Dermis microvascular lymphatic vessel endothelial cell (primary cell): Measurements from ENCODE around the gene SIAH3. TPM values are rescaled to one million over a fixed set of nuclear protein-coding genes. Genes with fewer than 3 reads are reported as not detected.
"Not testable (repeated sequence)": the region's sequence is repeated elsewhere in the genome, so short reads cannot be mapped to it uniquely, and the experiment has no call there.

Experiments
- DNase-seq, 2 donors: peaks; one replicate each; pipeline versions ENCODE4 v3.0.0 to v3.0.0-alpha.2; 2010; ENCODE audit warnings: low read depth in 2 of 2
- total RNA-seq: library from RNA; depleted of rRNA; stranded (reverse); fragments of >200 nt; gene quantifications from 2 replicates; pipeline ENCODE4 v1.2.1, GENCODE V29; 2014

Gene SIAH3
- total RNA-seq, 1 donor from 2014 or later = not detected

GRCh38 chr13:45783346-45784043 is 68.1 kb downstream of the SIAH3 start:
- DNase-seq = no peak

- no peak for DNase-seq
These were observed 69.1 kb downstream of the SIAH3 start for GRCh38 chr13:45782327-45783045.

- no peak for DNase-seq
These were observed 69.8 kb downstream of the SIAH3 start for GRCh38 chr13:45781553-45782326.

GRCh38 chr13:45779901-45780300 is 71.7 kb downstream of the SIAH3 start:
- DNase-seq = no peak

- DNase-seq = no peak
These were observed 72.7 kb downstream of the SIAH3 start for GRCh38 chr13:45778882-45779281.

- DNase-seq = no peak
These were observed 74.8 kb downstream of the SIAH3 start for GRCh38 chr13:45776748-45777147.

GRCh38 chr13:45775401-45775963 is 76.1 kb downstream of the SIAH3 start:
- DNase-seq = no peak

- no peak for DNase-seq
These were observed 77.6 kb downstream of the SIAH3 start for GRCh38 chr13:45773944-45774343.

- DNase-seq = no peak
These were observed 78.3 kb downstream of the SIAH3 start for GRCh38 chr13:45773236-45773635.

- no peak for DNase-seq
These were observed 80.7 kb downstream of the SIAH3 start for GRCh38 chr13:45770886-45771285.

GRCh38 chr13:45768656-45769479 is 82.7 kb downstream of the SIAH3 start:
- DNase-seq = peak in 1 of 2 donors; percentile 6

GRCh38 chr13:45765464-45765863 is 86.1 kb downstream of the SIAH3 start:
- DNase-seq = no peak

GRCh38 chr13:45763419-45763818 is 88.1 kb downstream of the SIAH3 start:
- no peak for DNase-seq

- not testable (repeated sequence) for DNase-seq
These were observed 94.0 kb downstream of the SIAH3 start for GRCh38 chr13:45757589-45757988.

GRCh38 chr13:45756498-45756897 is 95.1 kb downstream of the SIAH3 start:
- DNase-seq = not testable (repeated sequence)

GRCh38 chr13:45752510-45752909 is 99.0 kb downstream of the SIAH3 start:
- DNase-seq = no peak

- DNase-seq = no peak
These were observed 99.7 kb downstream of the SIAH3 start for GRCh38 chr13:45751885-45752284.

- DNase-seq = no peak
These were observed 101.0 kb downstream of the SIAH3 start for GRCh38 chr13:45750566-45750965.

- DNase-seq = no peak
These were observed 102.4 kb downstream of the SIAH3 start for GRCh38 chr13:45748941-45749759.

- DNase-seq = no peak
These were observed 104.5 kb downstream of the SIAH3 start for GRCh38 chr13:45747071-45747470.
